ENCODE data around the gene GDF10.

GRCh38 chr10:47299611-47300428 lies at the start of gene GDF10:
- TF ChIP-seq TSHZ1 (tag by site-specific recombination; IDR thresholded peaks at IDR 0.05; ENCODE audit: borderline replicate concordance) (no peak), ZNF155 (tag by site-specific recombination; IDR thresholded peaks at IDR 0.05) (no peak), CTCF (tag by site-specific recombination; IDR thresholded peaks at IDR 0.05) (no peak)
